ENCODE results near the gene ABHD6. TPM values are rescaled to one million over a fixed set of nuclear protein-coding genes. Genes with fewer than 3 reads are reported as not detected.

The ABHD6 gene
- total RNA-seq, 1 experiment from 2014 or later: 6.5 TPM

DNA sequence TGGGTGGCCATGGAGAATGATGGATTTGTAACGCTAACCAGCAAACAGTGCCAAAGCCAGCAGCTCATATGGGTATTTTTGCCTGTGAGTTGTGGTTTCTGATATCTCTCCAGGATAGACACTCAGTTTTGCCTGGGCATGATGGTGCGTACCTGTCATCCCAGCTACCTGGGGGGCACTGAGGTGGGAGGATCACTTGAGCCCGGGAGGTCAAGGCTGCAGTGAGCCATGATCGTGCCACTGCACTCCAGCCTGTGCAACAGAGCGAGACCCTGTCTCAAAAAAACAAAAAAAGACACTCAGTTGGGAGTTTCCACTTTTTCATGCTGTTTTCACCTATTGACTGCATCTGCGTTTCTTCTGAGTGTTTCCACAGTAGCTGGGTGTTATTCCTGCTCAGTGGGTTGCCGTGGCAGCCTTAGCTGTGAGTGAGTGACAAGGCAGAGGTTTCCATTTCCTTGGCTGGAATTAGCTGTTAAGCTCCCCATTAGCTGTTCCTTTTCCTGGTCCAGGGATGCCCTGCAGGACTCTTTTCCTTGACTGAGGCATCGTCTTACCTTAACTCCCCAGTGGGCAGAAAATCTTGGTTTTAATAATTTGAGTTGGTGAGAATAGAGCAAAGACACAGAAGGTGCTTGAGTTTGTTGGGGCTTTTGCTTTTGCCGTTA is 54.2 kb downstream of the ABHD6 start:
- H4K20me1 ChIP-seq (ENCODE audit: insufficient read depth): no peaks in the 10 kb centered on the region
- no peaks in the 10 kb centered on the region for H3K9me2 ChIP-seq (ENCODE audit: insufficient read depth)
- ChIA-PET POLR2A (ENCODE audit: unreplicated experiment) (no interaction called here), CTCF (no interaction called here)
- intact Hi-C loops (cut with micrococcal nuclease; ENCODE audit: unreplicated experiment): no loop called here
- no peaks in the 10 kb centered on the region for H3K36me3 ChIP-seq (ENCODE audit: low read depth)
- no peak overlapping the region for H3K4me3 ChIP-seq
- TF ChIP-seq, protein P1, sequence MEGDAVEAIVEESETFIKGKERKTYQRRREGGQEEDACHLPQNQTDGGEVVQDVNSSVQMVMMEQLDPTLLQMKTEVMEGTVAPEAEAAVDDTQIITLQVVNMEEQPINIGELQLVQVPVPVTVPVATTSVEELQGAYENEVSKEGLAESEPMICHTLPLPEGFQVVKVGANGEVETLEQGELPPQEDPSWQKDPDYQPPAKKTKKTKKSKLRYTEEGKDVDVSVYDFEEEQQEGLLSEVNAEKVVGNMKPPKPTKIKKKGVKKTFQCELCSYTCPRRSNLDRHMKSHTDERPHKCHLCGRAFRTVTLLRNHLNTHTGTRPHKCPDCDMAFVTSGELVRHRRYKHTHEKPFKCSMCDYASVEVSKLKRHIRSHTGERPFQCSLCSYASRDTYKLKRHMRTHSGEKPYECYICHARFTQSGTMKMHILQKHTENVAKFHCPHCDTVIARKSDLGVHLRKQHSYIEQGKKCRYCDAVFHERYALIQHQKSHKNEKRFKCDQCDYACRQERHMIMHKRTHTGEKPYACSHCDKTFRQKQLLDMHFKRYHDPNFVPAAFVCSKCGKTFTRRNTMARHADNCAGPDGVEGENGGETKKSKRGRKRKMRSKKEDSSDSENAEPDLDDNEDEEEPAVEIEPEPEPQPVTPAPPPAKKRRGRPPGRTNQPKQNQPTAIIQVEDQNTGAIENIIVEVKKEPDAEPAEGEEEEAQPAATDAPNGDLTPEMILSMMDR (conservative IDR thresholded peaks at IDR 0.05): no peak
- no peak for TF ChIP-seq EZH2 (IDR thresholded peaks at IDR 0.05; ENCODE audit: low read depth)
- no peaks in the 10 kb centered on the region for H3K79me2 ChIP-seq (ENCODE audit: low read depth)
- H3K4me1 ChIP-seq (replicated peaks; ENCODE audit: insufficient read depth): no peaks in the 10 kb centered on the region
- no peak overlapping the region for H3K4me2 ChIP-seq
- no peaks in the 10 kb centered on the region for H3F3A ChIP-seq (ENCODE audit: insufficient read depth, low read depth)
- H3K27me3 ChIP-seq (ENCODE audit: insufficient read depth, low read depth): no peaks in the 10 kb centered on the region
- no TSS peak for BruUV-seq (replicated peaks)
- H3K27ac ChIP-seq: no peak overlapping the region
- H2AFZ ChIP-seq: no peak overlapping the region
- no peak for DNase-seq
- no peaks in the 10 kb centered on the region for H3K9me3 ChIP-seq (ENCODE audit: insufficient read depth, low read depth)

DNA sequence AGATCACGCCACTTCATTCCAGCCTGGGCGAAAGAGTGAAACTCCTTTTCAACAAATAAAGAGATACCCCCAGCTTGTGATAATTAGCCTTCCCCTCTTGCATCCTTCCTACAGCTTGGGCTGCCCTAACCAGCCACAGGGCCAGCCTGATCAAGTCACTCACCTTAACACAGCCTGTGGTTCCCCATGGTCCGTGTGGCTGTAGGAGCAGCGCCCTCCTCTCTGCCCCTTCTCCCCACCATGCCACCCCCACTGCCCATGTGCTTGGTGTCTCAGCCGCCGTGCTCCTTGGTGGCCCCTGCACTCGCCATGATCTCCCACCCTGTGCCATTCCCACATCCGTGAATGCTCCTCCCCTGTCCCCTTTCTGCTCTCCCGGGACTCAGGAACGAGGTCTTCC is 55.3 kb downstream of the ABHD6 start:
- Histone ChIP-seq H3K4me2 (no peak overlapping the region), H3F3A (ENCODE audit: insufficient read depth, low read depth) (no peaks in the 10 kb centered on the region), H3K9me3 (ENCODE audit: insufficient read depth, low read depth) (no peaks in the 10 kb centered on the region), H3K27ac (no peak overlapping the region), H2AFZ (no peak overlapping the region), H4K20me1 (ENCODE audit: insufficient read depth) (no peaks in the 10 kb centered on the region), H3K4me1 (replicated peaks; ENCODE audit: insufficient read depth) (no peaks in the 10 kb centered on the region), H3K79me2 (ENCODE audit: low read depth) (no peaks in the 10 kb centered on the region), H3K27me3 (ENCODE audit: insufficient read depth, low read depth) (no peaks in the 10 kb centered on the region), H3K4me3 (no peak overlapping the region), H3K36me3 (ENCODE audit: low read depth) (no peaks in the 10 kb centered on the region), H3K9me2 (ENCODE audit: insufficient read depth) (no peaks in the 10 kb centered on the region)
- no peak for DNase-seq
- POLR2A ChIA-PET (ENCODE audit: unreplicated experiment): no interaction called here
- intact Hi-C loops (cut with micrococcal nuclease; ENCODE audit: unreplicated experiment): no loop called here
- CTCF ChIA-PET: no interaction called here
- TF ChIP-seq, protein P1 (conservative IDR thresholded peaks at IDR 0.05): no peak
- no peak for TF ChIP-seq EZH2 (IDR thresholded peaks at IDR 0.05; ENCODE audit: low read depth)
- no TSS peak for BruUV-seq (replicated peaks)

DNA sequence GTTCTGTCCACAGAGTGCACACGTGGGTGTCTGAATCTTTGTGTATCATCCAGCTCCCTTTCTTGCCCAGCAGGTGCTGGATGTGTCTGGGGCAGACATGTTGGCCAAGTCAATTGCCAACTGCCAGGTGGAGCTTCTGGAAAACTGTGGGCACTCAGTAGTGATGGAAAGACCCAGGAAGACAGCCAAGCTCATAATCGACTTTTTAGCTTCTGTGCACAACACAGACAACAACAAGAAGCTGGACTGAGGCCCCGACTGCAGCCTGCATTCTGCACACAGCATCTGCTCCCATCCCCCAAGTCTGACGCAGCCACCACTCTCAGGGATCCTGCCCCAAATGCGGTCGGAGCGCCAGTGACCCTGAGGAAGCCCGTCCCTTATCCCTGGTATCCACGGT is 55.9 kb downstream of the ABHD6 start:
- H3K27ac ChIP-seq: no peak overlapping the region
- H3K9me3 ChIP-seq (ENCODE audit: insufficient read depth, low read depth): no peaks in the 10 kb centered on the region
- H3K4me1 ChIP-seq (replicated peaks; ENCODE audit: insufficient read depth): no peaks in the 10 kb centered on the region
- TF ChIP-seq, protein P1 (conservative IDR thresholded peaks at IDR 0.05): no peak
- TF ChIP-seq EZH2 (IDR thresholded peaks at IDR 0.05; ENCODE audit: low read depth): no peak
- no TSS peak for BruUV-seq (replicated peaks)
- no peak overlapping the region for H2AFZ ChIP-seq
- H3K27me3 ChIP-seq (ENCODE audit: insufficient read depth, low read depth): no peaks in the 10 kb centered on the region
- H3K4me3 ChIP-seq: no peak overlapping the region
- no peaks in the 10 kb centered on the region for H3K9me2 ChIP-seq (ENCODE audit: insufficient read depth)
- H3F3A ChIP-seq (ENCODE audit: insufficient read depth, low read depth): no peaks in the 10 kb centered on the region
- no peaks in the 10 kb centered on the region for H3K79me2 ChIP-seq (ENCODE audit: low read depth)
- ChIA-PET POLR2A (ENCODE audit: unreplicated experiment) (no interaction called here), CTCF (interaction anchor here (0.6 kb wide), 1 partner anchor 115 kb away, joined by 4 read pairs; no protein-coding TSS in a partner anchor)
- intact Hi-C loops (cut with micrococcal nuclease; ENCODE audit: unreplicated experiment): no loop called here
- no peaks in the 10 kb centered on the region for H4K20me1 ChIP-seq (ENCODE audit: insufficient read depth)
- no peak for DNase-seq
- H3K36me3 ChIP-seq (ENCODE audit: low read depth): no peaks in the 10 kb centered on the region
- no peak overlapping the region for H3K4me2 ChIP-seq
